NCI-H1436 treated with DMSO at 0.1 percent for 48 hours (cell line): ENCODE data around the gene MBLAC1.
"Not testable (repeated sequence)": the region's sequence is repeated elsewhere in the genome, so short reads cannot be mapped to it uniquely, and the experiment has no call there.

Experiments used
- DNase-seq: peaks from one replicate; lab custom pipeline; 2025; lab: John Stamatoyannopoulos, UW

MBLAC1 gene

DNA sequence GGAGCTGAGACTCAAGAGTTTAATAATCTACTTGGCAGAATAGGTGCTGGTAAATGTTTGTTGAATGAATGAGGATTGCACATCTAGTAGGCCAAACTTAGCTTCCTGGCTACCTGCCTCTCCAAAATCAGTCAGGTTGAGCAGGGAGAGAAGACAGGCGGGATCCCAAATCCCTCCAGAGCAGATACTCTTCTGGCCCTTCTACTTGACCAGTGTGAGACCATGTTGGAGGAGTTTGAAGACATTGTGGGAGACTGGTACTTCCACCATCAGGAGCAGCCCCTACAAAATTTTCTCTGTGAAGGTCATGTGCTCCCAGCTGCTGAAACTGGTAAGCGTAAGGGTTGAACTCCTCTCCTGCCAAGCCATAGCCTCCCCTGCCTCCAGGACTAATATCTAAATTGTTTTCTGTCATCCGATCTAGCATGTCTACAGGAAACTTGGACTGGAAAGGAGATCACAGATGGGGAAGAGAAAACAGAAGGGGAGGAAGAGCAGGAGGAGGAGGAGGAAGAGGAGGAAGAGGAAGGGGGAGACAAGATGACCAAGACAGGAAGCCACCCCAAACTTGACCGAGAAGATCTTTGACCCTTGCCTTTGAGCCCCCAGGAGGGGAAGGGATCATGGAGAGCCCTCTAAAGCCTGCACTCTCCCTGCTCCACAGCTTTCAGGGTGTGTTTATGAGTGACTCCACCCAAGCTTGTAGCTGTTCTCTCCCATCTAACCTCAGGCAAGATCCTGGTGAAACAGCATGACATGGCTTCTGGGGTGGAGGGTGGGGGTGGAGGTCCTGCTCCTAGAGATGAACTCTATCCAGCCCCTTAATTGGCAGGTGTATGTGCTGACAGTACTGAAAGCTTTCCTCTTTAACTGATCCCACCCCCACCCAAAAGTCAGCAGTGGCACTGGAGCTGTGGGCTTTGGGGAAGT is 2.2 kb upstream of the MBLAC1 start:
- no peak for DNase-seq

DNA sequence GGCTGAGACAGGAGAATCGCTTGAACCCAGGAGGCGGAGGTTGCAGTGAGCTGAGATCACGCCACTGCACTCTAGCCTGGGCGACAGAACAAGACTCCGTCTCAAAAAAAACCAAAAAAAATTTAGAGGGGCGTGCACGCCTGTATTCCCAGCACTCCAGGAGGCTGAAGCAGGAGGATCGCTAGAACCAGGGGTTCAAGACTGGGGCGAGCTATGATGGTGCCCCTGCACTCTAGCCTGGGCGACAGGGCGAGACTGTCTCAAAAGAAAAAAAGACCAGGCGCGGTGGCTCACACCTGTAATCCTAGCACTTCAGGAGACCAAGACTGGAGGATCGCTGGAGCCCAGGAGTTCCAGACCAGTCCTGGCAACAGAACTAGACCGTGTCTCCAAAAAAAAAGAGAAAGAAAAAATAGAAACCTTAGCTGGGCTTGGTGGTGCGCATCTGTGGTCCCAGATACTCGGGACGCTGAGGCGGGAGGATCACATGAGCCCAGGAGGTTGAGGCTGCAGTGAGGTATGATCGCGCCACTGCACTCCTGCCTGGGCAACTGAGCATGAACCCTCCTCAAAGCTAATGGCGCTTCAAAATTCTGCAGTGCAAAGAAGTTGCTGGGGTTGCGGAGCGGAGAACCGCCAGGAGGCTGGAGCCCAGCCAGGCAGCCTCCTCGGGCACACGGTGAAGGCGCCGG is 382 bp upstream of the MBLAC1 start:
- no peak for DNase-seq

DNA sequence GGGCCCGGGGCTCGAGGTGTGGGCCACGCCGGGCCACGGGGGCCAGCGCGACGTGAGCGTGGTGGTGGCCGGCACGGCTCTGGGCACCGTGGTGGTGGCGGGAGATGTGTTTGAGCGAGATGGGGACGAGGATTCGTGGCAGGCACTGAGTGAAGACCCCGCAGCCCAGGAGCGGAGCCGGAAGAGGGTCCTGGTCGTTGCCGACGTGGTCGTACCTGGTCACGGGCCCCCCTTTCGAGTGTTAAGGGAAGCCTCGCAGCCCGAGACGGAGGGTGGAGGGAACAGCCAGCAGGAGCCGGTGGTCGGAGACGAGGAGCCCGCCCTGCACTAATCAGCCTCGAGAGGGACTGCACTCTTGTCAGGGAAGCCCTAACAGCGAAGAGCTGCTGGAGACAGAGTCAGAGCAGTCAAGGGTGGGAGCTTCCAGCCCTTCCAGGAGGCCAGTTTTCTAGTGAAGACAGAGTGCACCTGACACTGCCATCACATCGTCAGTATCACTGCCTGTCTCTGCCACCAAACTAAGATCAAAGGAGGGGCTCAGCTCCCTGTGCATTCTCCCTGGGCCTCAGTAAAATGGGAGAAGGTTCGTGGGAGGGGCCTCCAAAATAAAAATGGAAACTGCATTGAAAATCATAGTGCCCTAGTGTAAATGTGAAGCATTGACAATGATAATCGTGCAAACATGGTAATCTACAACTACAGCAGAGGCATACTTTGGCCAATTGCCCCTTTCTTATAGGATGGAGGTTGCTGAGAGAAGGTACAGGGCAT is 1.3 kb downstream of the MBLAC1 start:
- no peak for DNase-seq

DNA sequence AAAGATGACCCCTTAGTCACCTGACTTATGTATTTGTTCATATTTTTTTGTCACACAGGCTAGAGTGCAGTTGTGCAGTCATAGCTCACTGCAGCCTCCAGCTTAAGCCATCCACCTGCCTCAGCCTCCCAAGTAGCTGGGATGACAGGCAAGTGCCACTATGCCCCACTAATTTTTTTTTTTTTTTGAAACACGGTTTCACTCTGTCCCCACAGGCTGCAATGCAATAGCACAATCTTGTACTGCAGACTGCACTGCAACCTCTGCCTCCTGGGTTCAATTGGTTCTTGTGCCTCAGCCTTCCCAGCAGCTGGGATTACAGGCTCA is 1.8 kb downstream of the MBLAC1 start:
- DNase-seq, result no peak

DNA sequence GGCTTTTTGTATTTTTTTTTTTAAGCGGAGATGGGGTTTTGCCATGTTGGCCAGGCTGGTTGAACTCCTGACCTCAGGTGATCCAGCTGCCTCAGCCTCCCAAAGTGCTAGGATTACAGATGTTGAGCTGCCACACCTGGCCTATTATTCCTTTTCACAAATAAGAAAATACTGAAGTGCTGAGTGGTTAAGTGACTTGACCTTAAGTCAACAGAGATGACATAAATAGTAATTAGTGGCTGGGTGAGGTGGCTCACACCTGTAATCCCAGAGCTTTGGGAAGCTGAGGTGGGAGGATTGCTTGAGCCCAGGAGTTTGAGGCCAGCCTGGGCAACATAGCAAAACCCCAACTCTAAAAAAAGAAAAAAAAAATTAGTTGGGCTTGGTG is 3.4 kb downstream of the MBLAC1 start:
- DNase-seq, result not testable (repeated sequence)

DNA sequence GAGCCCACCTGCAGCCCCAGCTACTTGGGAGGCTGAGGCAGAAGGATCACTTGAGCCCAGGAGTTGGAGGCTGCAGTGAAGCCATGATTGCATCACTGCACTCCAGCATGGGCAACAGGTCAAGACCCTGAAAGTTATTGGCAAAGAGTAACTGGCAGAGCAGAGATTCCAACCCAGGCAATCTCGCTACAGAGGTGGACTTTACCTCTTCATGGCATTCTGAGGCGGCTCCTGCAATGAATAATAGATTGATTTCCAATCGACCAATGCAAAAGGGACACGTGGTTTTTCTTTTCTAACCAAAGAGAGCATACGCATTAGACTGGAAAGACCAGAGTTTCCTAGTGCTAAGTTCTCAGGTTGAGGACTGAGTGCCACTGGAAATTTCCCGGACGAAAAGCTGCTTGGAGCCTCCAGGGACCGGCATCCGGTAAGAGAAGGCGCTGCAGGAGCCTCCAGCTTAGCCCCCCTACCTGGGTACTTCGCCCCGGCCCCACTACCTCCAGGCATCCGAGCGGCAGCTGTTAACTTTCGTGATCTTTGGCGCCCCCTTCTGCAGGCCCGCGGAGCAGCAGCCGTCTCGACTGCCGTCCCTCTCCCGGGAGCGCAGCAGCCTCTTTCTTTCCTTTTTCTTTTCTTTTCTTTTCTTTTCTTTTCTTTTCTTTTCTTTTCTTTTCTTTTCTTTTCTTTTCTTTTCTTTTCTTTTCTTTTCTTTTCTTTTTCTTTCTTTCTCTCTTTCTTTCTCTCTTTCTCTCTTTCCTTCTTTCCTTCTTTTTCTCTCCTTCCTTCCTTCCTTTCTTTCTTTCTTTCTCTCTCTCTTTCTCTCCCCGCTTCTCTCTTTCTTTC is 4.1 kb downstream of the MBLAC1 start:
- DNase-seq, result no peak

DNA sequence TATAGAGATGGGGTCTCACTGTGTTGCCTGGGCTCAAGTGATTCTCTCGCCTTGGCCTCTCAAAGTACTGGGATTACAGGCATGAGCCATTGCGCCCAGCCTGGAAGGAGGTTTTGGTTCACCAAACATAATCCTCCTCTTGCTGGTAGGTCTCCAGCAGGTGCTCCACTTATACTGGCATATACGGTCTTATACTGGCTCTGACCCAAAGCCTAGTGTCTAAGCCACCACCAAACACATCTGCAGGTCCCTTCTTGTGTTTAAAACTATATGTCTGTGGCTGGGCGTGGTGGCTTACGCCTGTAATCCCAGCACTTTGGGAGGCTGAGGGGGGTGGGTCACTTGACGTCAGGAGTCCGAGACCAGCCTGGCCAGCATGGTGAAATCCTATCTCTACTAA is 5.4 kb downstream of the MBLAC1 start:
- no peak for DNase-seq

DNA sequence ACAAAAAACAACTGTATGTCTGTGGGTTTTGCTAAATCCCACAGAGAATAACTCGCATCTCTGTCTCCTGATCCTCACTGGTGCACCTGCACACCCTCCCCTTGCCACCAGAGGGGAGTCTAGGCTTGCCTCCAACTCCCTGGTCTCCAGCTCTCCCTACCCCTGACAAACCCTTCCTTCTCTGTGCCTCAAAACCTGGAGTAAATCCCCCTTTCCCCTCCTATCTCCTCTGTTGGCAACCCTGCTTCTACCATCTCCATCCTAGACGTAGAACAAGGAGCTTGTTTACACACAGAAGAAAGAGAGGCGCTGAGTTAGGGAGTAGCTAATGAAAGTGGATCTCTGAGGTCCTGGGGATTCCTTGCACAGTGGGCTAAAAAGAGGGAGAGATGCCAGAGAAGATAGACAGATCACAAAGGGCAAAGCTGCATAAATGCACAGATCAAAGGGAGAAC is 6.0 kb downstream of the MBLAC1 start:
- DNase-seq, result no peak

DNA sequence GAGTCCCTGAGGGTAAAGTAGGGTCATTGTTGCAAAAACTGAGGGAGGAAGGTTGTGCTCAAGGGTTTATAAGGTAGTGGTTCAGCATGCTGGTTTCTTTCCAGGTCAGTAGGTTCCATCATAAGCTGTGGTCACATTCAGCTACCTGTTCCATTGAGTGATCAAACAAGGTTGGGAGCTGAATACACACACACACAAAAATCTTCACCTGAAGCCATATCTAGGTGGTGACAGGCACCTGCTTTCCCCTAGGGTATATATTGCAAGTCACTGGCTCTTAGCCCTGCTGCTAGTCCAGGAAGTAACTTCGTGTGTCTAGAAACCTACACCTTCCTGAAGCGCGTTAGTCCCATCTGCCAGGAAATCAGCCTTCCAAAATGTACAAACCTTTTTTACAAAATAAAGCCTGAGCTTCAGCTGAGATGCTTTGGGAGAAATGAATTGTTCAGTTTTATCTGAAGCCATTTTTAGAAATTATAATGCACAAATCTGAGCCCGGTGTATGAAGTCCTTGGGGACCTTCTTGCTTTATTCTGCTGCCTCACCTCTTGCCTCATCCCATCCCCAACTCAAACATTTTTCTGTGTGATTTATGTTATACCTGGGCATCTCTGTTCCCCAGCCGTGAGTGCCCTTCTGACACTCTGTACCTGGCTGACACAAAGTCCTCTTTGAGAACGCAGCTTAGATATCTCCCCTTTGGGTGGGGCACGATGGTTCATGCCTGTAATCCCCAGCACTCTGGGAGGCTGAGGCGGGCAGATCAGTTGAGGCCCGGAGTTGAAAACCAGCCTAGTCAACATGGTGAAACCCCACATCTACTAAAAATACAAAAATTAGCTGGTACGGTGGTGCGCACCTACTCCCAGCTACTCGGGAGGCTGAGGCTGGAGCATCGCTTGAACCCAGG is 11.3 kb downstream of the MBLAC1 start:
- DNase-seq, result peak; percentile 41

DNA sequence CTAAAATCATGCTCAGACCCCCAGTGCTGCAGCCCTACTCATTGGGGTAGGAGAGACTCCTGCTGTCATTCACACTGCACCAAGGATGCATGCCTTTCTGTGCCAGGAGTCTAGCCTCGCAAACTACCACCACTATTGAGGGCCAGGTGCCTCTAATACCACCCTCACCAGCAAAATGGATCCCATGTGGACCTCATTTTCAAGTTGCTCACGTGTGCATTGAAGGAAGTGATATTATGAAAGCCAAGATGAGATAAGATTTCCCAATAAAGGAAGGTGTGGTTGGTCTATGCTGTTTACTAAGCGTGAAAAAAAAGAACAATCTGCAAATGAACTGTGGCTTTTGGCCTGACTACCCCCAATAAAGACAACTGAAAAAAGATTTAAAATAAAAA is 14.8 kb downstream of the MBLAC1 start:
- no peak for DNase-seq

DNA sequence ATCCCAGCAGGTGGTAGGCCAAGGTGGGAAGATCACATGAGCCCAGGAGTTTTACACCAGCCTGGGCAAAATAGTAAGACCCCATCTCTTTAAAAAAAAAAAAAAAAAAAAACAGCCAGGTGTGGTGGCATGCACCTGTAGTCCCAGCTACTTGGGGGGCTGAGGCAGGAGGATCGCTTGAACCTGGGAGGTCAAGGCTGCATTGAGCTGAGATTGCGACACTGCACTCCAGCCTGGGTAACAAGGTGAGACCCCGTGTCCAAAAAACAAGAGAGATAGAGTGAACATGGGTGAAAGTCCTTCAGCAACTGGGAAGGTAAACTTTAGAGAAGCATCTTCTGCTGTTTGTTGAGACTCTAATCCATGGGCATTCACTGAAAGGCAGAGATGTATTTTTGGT is 15.7 kb downstream of the MBLAC1 start:
- no peak for DNase-seq

DNA sequence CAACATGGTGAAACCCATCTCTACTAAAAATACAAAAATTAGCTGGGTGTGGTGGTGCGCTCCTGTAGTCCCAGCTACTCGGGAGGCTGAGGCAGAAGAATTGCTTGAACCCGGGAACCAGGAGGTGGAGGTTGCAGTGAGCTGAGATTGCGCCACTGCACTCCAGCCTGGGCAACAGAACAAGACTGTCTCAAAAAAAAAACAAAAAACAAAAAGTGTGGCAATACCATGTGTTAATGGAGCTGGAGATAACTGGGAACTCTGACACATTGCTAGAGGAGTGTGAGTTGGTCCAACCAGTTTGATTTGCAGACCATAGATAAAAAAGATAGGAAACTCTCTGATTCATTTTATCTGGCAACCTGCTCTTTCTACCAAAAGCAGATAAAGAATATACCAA is 19.6 kb downstream of the MBLAC1 start:
- not testable (repeated sequence) for DNase-seq

DNA sequence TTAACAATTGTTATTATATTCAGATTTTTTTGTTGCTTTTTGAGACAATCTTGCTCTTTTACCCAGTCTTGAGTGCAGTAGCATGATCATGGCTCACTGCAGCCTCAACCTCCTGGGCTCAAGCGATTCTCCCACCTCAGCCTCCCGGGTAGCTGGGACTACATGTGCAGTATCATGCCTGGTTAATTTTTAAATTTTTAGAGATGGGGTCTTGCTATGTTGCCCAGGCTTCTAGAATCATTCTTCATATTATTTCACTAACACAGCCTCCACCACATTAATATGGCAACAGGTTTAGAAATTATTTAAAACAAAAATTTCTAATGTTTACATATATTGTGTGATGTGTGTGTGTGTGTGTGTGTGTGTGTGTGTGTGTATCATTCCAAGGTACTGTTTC is 20.5 kb downstream of the MBLAC1 start:
- DNase-seq, result no peak

DNA sequence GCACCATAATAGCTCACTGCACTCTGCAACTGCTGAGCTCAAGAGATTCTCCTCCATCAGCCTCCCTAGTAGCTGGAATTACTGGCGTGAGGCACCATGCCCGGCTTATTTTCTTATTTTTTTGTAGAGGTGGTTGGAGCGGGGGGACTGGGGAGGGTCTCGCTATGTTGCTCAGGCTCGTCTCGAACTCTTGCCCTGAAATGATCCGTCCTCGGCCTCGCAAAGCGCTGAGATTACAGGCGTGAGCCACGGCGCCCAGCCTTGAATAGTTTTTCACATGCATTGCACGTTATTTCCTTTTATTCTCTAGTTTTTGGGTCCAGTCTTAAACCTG is 21.4 kb downstream of the MBLAC1 start:
- DNase-seq, result no peak

DNA sequence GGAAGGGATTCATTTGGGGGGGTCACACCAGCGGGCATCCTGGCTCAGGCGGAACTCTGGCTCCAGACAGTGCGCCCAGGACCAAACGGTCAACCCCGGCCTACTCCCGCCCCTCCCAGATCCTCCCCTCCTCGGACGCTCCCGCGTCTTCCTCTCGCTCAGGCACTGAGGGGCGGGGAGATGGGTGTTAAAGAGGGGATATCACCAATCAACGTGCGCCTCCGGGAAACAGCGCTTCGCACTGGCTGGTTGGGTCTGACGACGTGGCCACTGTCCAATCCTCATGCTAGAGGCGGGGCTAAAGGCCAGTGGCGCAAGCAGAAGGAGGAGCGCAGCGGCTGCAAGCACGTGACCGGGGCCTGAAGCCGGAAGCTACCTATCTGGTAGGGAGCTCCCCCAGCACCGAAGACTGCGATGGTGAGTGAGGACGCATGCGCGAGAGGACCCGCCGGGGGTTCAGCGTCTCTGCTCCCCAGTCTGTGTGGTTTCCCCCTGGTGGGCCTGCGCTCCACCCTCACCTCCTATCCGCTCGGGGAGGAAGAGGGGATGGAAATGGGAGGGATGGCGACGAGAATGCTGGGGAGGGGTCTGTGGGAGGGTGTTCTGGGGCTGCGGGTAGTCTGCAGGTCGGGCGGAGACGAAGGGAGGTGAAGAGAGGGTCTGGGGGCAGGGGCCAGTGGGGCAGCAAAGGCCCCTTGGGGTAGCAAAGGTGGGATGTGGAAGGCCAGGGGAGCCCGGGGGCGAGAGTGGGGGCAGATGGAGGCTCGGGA is 22.0 kb downstream of the MBLAC1 start, which contains the start of gene LAMTOR4:
Gene LAMTOR4 (plus strand): TSS at position 360 of the 770 bp plus-strand sequence. CDS start 55 bp downstream, at position 415.
- DNase-seq, result peak; percentile 97

DNA sequence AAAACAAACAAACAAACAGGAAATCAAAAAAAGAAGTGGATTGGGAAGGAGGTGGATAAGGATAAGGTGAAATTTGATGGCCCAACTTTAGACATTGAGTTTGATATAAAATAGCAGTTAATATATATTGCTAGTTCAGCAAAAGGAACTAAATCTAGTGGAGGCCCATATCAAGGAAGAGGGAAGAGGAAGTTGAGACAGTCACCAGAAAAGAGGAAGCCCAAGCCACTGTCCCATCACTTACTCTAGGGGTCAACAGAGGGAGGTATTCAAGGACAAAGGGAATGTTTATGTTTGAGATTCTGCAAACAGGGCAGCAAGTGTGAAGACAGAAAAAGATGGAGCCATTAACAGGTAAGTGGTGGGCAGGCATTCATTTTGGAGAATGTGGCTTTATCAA is 25.6 kb downstream of the MBLAC1 start:
- DNase-seq, result no peak

DNA sequence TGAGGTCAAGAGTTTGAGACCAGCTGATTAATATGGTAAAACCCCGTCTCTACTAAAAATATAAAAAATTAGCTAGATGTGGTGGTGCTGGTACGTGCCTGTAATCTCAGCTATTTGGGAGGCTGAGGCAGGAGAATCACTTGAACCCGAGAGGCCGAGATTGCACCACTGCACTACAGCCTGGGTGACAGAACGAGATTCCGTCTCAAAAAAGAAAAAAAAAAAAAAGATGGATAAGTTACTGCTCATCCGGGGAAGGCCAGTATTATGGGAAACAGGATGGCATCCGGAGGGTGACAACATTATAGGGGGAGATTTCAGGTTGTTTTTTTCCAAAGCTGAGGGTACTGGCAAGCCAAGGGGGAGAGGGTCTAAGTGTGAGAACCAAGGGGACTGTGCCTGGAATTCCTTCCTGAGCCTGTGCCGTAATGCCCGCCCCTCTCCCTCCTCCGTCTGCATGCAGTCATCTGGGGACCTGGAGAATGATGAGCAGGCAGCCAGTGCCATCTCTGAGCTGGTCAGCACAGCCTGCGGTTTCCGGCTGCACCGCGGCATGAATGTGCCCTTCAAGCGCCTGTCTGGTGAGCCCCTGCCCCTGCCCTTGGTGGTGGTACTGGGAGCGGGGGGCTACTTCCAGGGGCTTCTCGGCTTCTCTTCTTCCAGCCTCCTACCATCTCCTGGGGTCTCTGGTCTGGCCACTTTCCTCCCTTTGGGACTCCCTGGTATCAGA is 26.3 kb downstream of the MBLAC1 start:
- no peak for DNase-seq

DNA sequence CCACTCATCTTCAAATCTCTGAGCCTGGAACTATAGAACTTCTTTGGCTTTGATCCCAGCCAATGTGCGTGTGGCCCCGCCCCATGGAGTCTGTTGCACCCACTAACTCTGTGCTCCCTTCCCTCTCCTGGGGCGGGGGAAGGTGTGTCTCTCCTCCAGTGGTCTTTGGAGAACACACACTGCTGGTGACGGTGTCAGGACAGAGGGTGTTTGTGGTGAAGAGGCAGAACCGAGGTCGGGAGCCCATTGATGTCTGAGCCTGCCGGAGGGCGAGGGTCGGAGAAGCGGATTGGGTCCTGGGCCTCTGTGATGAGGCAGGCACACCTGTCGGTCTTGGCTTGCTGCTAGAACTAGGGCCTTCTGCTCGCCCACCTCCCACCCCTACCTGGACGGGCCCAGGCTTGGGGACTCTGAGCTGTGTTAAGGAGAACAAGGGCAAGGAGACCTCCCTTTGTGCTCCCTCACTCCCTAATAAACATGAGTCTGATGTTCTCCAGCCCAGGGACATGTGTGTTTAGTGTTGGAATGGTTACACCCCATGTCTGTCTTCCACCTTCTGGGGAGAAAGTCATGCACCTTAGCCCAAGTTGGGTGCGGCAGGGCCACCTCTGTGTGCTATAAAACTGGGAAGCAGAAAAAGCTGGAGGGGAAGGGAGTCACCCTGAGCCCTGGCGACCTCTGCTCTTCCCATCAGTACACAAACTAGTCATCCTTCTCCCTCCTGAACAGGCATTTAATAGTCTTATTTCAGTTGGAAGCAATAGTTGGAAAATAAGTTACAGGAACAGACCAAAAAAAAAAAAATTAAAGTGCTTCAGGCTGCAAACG is 27.2 kb downstream of the MBLAC1 start:
- no peak for DNase-seq
